Kidney epithelial cell (primary cell): ENCODE data around the gene SLC10A3. TPM values are rescaled to one million over a fixed set of nuclear protein-coding genes. Genes with fewer than 3 reads are reported as not detected.
A peak's percentile ranks its signal among the peaks of the same experiment; 100 is the strongest.

Experiments
- DNase-seq: peaks from one replicate; pipeline ENCODE4 v3.0.0-alpha.2; 2010; ENCODE audit warnings: low read depth
- H3K27me3 ChIP-seq: 2 replicates; pipeline ENCODE4 v1.6.0; 2011; ENCODE audit warnings: low read length; ENCODE audit not compliant: control insufficient read depth, insufficient read depth
- H3K36me3 ChIP-seq: 2 replicates; pipeline ENCODE4 v1.5.1; 2011; ENCODE audit warnings: low read length; ENCODE audit not compliant: control insufficient read depth, insufficient read depth
- H3K4me3 ChIP-seq: 2 replicates; pipeline ENCODE4 v1.5.1; 2011; ENCODE audit warnings: low read depth, mild to moderate bottlenecking, control low read depth, low read length
- CTCF ChIP-seq: IDR thresholded peaks from 2 replicates; pipeline ENCODE4 v1.5.1; 2011; ENCODE audit warnings: mild to moderate bottlenecking, moderate library complexity, low read length, control low read depth, inconsistent platforms; ENCODE audit not compliant: insufficient read depth, poor library complexity, severe bottlenecking
- total RNA-seq: library from RNA; depleted of rRNA; stranded (reverse); fragments of >200 nt; gene quantifications from 2 replicates; pipeline ENCODE4 v1.2.3, GENCODE V29; 2015

The SLC10A3 gene
- total RNA-seq, 1 donor from 2014 or later, result 20.3 TPM

- TF ChIP-seq CTCF, result no peak
- no peak overlapping the region for H3K4me3 ChIP-seq
- H3K36me3 ChIP-seq, result no peaks in the 10 kb centered on the region
- H3K27me3 ChIP-seq, result no peaks in the 10 kb centered on the region
- DNase-seq, result no peak
Observed at GRCh38 chrX:154439841-154440240, 50.6 kb downstream of the SLC10A3 start.

- H3K27me3 ChIP-seq, result no peaks in the 10 kb centered on the region
- H3K36me3 ChIP-seq, result no peaks in the 10 kb centered on the region
- no peak for TF ChIP-seq CTCF
- peak overlapping the region; percentile 71 for H3K4me3 ChIP-seq
- DNase-seq, result no peak
Observed at GRCh38 chrX:154437971-154438893, 52.2 kb downstream of the SLC10A3 start.

Other genes starting within 250 kb of the SLC10A3 start
- gene OPN1MW3, start 233.0 kb downstream of the SLC10A3 start, total RNA-seq, result not detected in 2 replicates
- not detected in 2 replicates for gene TEX28, start 195.5 kb downstream of the SLC10A3 start, total RNA-seq
- gene TKTL1, start 194.8 kb downstream of the SLC10A3 start, total RNA-seq, result not detected in 2 replicates
- gene FLNA, start 116.0 kb downstream of the SLC10A3 start, total RNA-seq, result 2,357 and 2,761 TPM in 2 replicates
- gene EMD, start 111.3 kb downstream of the SLC10A3 start, total RNA-seq, result 56.2 and 60.5 TPM in 2 replicates
- gene RPL10, start 92.3 kb downstream of the SLC10A3 start, total RNA-seq, result 8,307 and 11,298 TPM in 2 replicates
- gene DNASE1L1, start 81.4 kb downstream of the SLC10A3 start, total RNA-seq, result 15.5 and 16.6 TPM in 2 replicates
- 55.2 and 62.0 TPM in 2 replicates for gene TAFAZZIN, start 79.1 kb downstream of the SLC10A3 start, total RNA-seq
- gene ATP6AP1, start 62.0 kb downstream of the SLC10A3 start, total RNA-seq, result 70.0 and 78.3 TPM in 2 replicates
- gene GDI1, start 53.5 kb downstream of the SLC10A3 start, total RNA-seq, result 113 and 121 TPM in 2 replicates
- gene FAM50A, start 46.5 kb downstream of the SLC10A3 start, total RNA-seq, result 79.1 and 80.0 TPM in 2 replicates
- gene PLXNA3, start 32.3 kb downstream of the SLC10A3 start, total RNA-seq, result 16.7 and 34.7 TPM in 2 replicates
- gene LAGE3, start 11.3 kb downstream of the SLC10A3 start, total RNA-seq, result 27.9 and 28.8 TPM in 2 replicates
- 48.3 and 55.9 TPM in 2 replicates for gene UBL4A, start 4.0 kb downstream of the SLC10A3 start, total RNA-seq
- 30.3 and 32.3 TPM in 2 replicates for gene FAM3A, start 25.6 kb upstream of the SLC10A3 start, total RNA-seq
- gene G6PD, start 56.2 kb upstream of the SLC10A3 start, total RNA-seq, result 39.2 and 47.0 TPM in 2 replicates
- 14.6 and 16.7 TPM in 2 replicates for gene IKBKG, start 57.0 kb upstream of the SLC10A3 start, total RNA-seq
- gene CTAG1A, start 94.5 kb upstream of the SLC10A3 start, total RNA-seq, result not detected in 2 replicates
- gene CTAG1B, start 128.7 kb upstream of the SLC10A3 start, total RNA-seq, result not detected in 2 replicates
- gene CTAG2, start 162.9 kb upstream of the SLC10A3 start, total RNA-seq, result not detected in 2 replicates